HG03139 (cell line): Measurements from ENCODE around the gene MACROH2A2.
"Not testable (repeated sequence)": the region's sequence is repeated elsewhere in the genome, so short reads cannot be mapped to it uniquely, and the experiment has no call there.

ENCODE experiments used
- ATAC-seq: cut with Tn5 transposase; IDR thresholded peaks from one replicate; pipeline ENCODE4 v1.9.1; 2021; ENCODE audit not compliant: unreplicated experiment

The MACROH2A2 gene

GRCh38 chr10:70097459-70097858 is 44.8 kb downstream of the MACROH2A2 start:
- no peak for ATAC-seq

- no peak for ATAC-seq
Measured at GRCh38 chr10:70098271-70098670, 45.6 kb downstream of the MACROH2A2 start.

- not testable (repeated sequence) for ATAC-seq
Measured at GRCh38 chr10:70101068-70101562, 48.5 kb downstream of the MACROH2A2 start.

- ATAC-seq = no peak
Measured at GRCh38 chr10:70101668-70102067, 49.0 kb downstream of the MACROH2A2 start.

GRCh38 chr10:70106958-70107791 is 54.5 kb downstream of the MACROH2A2 start:
- no peak for ATAC-seq

GRCh38 chr10:70109064-70109729 is 56.6 kb downstream of the MACROH2A2 start:
- no peak for ATAC-seq

- ATAC-seq = no peak
Measured at GRCh38 chr10:70111496-70111895, 58.9 kb downstream of the MACROH2A2 start.

GRCh38 chr10:70112071-70112470 is 59.4 kb downstream of the MACROH2A2 start:
- ATAC-seq = no peak

GRCh38 chr10:70114902-70115301 is 62.3 kb downstream of the MACROH2A2 start:
- no peak for ATAC-seq

- no peak for ATAC-seq
Measured at GRCh38 chr10:70115948-70116682, 63.5 kb downstream of the MACROH2A2 start.

GRCh38 chr10:70117646-70118045 is 65.0 kb downstream of the MACROH2A2 start:
- no peak for ATAC-seq

- no peak for ATAC-seq
Measured at GRCh38 chr10:70118196-70118595, 65.5 kb downstream of the MACROH2A2 start.

GRCh38 chr10:70119197-70119596 is 66.6 kb downstream of the MACROH2A2 start:
- no peak for ATAC-seq

- ATAC-seq = no peak
Measured at GRCh38 chr10:70119623-70120022, 67.0 kb downstream of the MACROH2A2 start.

- ATAC-seq = no peak
Measured at GRCh38 chr10:70120417-70120816, 67.8 kb downstream of the MACROH2A2 start.

GRCh38 chr10:70121281-70121949 is 68.8 kb downstream of the MACROH2A2 start:
- ATAC-seq = no peak

- no peak for ATAC-seq
Measured at GRCh38 chr10:70122742-70123141, 70.1 kb downstream of the MACROH2A2 start.

GRCh38 chr10:70123166-70123565 is 70.5 kb downstream of the MACROH2A2 start:
- ATAC-seq = not testable (repeated sequence)

- no peak for ATAC-seq
Measured at GRCh38 chr10:70123817-70124216, 71.2 kb downstream of the MACROH2A2 start.

- no peak for ATAC-seq
Measured at GRCh38 chr10:70124415-70124814, 71.8 kb downstream of the MACROH2A2 start.

- ATAC-seq = no peak
Measured at GRCh38 chr10:70124918-70125317, 72.3 kb downstream of the MACROH2A2 start.
